Measurements from ENCODE around the gene CISD2.

DNA sequence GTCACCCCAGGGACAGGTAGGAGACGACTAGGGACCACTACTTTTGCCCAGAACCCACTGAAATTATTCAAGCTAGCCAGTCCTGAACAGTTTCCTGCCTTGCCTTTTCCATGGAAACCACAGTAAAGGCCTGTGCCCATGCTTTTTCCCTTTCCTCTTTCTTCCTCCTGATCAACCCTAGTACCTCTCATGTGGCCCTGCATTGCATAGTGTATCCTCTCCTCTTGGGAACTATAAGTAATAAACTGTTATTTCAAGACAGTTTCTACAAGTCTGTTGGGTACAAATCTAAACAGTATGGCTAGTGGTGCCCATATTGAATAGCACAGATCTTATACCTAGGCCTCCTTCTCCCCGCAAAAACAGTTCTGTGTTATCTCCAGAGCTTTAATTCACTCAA, 14.5 kb downstream of the CISD2 start:
- TF ChIP-seq, protein P1, sequence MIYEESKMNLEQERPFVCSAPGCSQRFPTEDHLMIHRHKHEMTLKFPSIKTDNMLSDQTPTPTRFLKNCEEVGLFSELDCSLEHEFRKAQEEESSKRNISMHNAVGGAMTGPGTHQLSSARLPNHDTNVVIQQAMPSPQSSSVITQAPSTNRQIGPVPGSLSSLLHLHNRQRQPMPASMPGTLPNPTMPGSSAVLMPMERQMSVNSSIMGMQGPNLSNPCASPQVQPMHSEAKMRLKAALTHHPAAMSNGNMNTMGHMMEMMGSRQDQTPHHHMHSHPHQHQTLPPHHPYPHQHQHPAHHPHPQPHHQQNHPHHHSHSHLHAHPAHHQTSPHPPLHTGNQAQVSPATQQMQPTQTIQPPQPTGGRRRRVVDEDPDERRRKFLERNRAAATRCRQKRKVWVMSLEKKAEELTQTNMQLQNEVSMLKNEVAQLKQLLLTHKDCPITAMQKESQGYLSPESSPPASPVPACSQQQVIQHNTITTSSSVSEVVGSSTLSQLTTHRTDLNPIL (CRISPR knock-in tag; IDR thresholded peaks at IDR 0.05; ENCODE audit: low read depth), result no peak
- TF ChIP-seq ZNF565 (CRISPR knock-in tag; conservative IDR thresholded peaks at IDR 0.05; ENCODE audit: low read depth) (no peak), TOX (CRISPR knock-in tag; IDR thresholded peaks at IDR 0.05; ENCODE audit: borderline replicate concordance) (no peak), TCF4 (CRISPR knock-in tag; IDR thresholded peaks at IDR 0.05; ENCODE audit: borderline replicate concordance) (no peak), RARB (CRISPR knock-in tag; IDR thresholded peaks at IDR 0.05) (no peak), ZFP3 (CRISPR knock-in tag; IDR thresholded peaks at IDR 0.05) (no peak), ZC3H10 (CRISPR knock-in tag; IDR thresholded peaks at IDR 0.05) (no peak), ESRRG (CRISPR knock-in tag; IDR thresholded peaks at IDR 0.05) (no peak), ZFP30 (CRISPR knock-in tag; IDR thresholded peaks at IDR 0.05) (no peak), ISL1 (CRISPR knock-in tag; IDR thresholded peaks at IDR 0.05) (no peak)
- TF ChIP-seq, protein P2, sequence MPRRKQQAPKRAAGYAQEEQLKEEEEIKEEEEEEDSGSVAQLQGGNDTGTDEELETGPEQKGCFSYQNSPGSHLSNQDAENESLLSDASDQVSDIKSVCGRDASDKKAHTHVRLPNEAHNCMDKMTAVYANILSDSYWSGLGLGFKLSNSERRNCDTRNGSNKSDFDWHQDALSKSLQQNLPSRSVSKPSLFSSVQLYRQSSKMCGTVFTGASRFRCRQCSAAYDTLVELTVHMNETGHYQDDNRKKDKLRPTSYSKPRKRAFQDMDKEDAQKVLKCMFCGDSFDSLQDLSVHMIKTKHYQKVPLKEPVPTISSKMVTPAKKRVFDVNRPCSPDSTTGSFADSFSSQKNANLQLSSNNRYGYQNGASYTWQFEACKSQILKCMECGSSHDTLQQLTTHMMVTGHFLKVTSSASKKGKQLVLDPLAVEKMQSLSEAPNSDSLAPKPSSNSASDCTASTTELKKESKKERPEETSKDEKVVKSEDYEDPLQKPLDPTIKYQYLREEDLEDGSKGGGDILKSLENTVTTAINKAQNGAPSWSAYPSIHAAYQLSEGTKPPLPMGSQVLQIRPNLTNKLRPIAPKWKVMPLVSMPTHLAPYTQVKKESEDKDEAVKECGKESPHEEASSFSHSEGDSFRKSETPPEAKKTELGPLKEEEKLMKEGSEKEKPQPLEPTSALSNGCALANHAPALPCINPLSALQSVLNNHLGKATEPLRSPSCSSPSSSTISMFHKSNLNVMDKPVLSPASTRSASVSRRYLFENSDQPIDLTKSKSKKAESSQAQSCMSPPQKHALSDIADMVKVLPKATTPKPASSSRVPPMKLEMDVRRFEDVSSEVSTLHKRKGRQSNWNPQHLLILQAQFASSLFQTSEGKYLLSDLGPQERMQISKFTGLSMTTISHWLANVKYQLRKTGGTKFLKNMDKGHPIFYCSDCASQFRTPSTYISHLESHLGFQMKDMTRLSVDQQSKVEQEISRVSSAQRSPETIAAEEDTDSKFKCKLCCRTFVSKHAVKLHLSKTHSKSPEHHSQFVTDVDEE (CRISPR knock-in tag; IDR thresholded peaks at IDR 0.05), result no peak
- TF ChIP-seq, protein P3, sequence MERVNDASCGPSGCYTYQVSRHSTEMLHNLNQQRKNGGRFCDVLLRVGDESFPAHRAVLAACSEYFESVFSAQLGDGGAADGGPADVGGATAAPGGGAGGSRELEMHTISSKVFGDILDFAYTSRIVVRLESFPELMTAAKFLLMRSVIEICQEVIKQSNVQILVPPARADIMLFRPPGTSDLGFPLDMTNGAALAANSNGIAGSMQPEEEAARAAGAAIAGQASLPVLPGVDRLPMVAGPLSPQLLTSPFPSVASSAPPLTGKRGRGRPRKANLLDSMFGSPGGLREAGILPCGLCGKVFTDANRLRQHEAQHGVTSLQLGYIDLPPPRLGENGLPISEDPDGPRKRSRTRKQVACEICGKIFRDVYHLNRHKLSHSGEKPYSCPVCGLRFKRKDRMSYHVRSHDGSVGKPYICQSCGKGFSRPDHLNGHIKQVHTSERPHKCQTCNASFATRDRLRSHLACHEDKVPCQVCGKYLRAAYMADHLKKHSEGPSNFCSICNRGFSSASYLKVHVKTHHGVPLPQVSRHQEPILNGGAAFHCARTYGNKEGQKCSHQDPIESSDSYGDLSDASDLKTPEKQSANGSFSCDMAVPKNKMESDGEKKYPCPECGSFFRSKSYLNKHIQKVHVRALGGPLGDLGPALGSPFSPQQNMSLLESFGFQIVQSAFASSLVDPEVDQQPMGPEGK (CRISPR knock-in tag; IDR thresholded peaks at IDR 0.05; ENCODE audit: borderline replicate concordance), result no peak

All from SK-N-SH treated with all-trans-retinoic acid at 6 μM for 48 hours (cell line).